Measurements from ENCODE around the gene FBXW11. TPM values are rescaled to one million over a fixed set of nuclear protein-coding genes. Genes with fewer than 3 reads are reported as not detected.

FBXW11 gene
- total and polyA plus RNA-seq, 10 of the 15 experiments (the other 5 are each of a cell fraction or from before 2014, with no cell fraction given) = 4.3 to 61.5 (median 40.0) TPM

- no peak for TF ChIP-seq CEBPZ (IDR thresholded peaks at IDR 0.05; ENCODE audit: low read depth, low read length)
- no peak for TF ChIP-seq RBBP5 (conservative IDR thresholded peaks at IDR 0.05)
- TF ChIP-seq RAD51 (IDR thresholded peaks at IDR 0.05) = no peak
- no peak for TF ChIP-seq EGR1 (IDR thresholded peaks at IDR 0.05; ENCODE audit: borderline replicate concordance in 1 of 2, low read depth in 2 of 2, low read length in 2 of 2)
- no peak for TF ChIP-seq IRF4 (IDR thresholded peaks at IDR 0.05; ENCODE audit: low read depth, low read length)
- no peak for TF ChIP-seq RELA (IDR thresholded peaks at IDR 0.05; ENCODE audit: borderline replicate concordance, partially characterized antibody)
- no peak for TF ChIP-seq ZNF384 (IDR thresholded peaks at IDR 0.05; ENCODE audit: borderline replicate concordance, low read depth, low read length)
- no peak for TF ChIP-seq BCL11A (IDR thresholded peaks at IDR 0.05; ENCODE audit: low read depth, low read length)
- no peak for TF ChIP-seq STAT1 (conservative IDR thresholded peaks at IDR 0.05)
- no peak for TF ChIP-seq KLF5 (IDR thresholded peaks at IDR 0.05; ENCODE audit: partially characterized antibody)
- TF ChIP-seq NFYA (IDR thresholded peaks at IDR 0.05; ENCODE audit: borderline replicate concordance, low read depth, low read length) = no peak
- TF ChIP-seq MTA2 (IDR thresholded peaks at IDR 0.05; ENCODE audit: low read depth) = peak; percentile 30; the same call in 1 of the 2 replicates
- TF ChIP-seq JUNB (IDR thresholded peaks at IDR 0.05) = no peak
- TF ChIP-seq BHLHE40 (IDR thresholded peaks at IDR 0.05; ENCODE audit: borderline replicate concordance in 1 of 2, low read depth in 2 of 2, low read length in 1 of 2) = peak; percentile 72 to 91
- no peak for TF ChIP-seq ZNF592 (IDR thresholded peaks at IDR 0.05)
- no peak for TF ChIP-seq ZNF687 (IDR thresholded peaks at IDR 0.05)
- TF ChIP-seq WRNIP1 (IDR thresholded peaks at IDR 0.05; ENCODE audit: borderline replicate concordance, low read depth, low read length) = no peak
- no peak for TF ChIP-seq ZNF217 (IDR thresholded peaks at IDR 0.05)
- no peak for TF ChIP-seq USF1 (IDR thresholded peaks at IDR 0.05; ENCODE audit: borderline replicate concordance, extremely low read length, insufficient read depth, low read depth, low read length)
Measured at GRCh38 chr5:172004824-172005237, 1.6 kb downstream of the FBXW11 start (continued).
